Activated CD4-positive, CD25-positive, alpha-beta regulatory T cell treated with anti-CD3 and anti-CD28 coated beads, Interleukin-2, amount 50 U/mL, for 16 hours (primary cell): ENCODE results near the gene EIF4E1B.

Experiments
- DNase-seq: peaks from one replicate; pipeline ENCODE4 v3.0.0-alpha.2; 2020; ENCODE audit warnings: low read depth, low spot score

Gene EIF4E1B

DNA sequence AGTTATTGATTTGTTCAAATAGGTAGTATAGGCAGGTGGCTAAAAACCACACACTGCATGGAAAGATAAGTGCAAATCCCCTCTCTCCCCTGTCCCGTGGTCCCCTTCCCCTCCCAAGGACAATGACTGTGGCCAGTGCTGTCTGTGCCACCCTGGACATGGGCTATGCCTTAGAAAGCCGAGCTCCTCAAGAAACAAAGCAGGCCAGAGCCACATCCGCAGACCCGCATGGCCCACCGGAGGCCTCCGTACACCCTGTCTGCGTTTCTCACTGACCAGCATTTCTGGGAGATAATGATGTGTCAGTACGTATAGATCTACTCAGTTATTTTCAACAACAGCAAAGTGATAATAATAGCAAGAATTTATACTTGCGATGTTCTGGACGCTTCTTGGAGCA lies 33.1 kb downstream of the EIF4E1B start:
- DNase-seq = no peak

DNA sequence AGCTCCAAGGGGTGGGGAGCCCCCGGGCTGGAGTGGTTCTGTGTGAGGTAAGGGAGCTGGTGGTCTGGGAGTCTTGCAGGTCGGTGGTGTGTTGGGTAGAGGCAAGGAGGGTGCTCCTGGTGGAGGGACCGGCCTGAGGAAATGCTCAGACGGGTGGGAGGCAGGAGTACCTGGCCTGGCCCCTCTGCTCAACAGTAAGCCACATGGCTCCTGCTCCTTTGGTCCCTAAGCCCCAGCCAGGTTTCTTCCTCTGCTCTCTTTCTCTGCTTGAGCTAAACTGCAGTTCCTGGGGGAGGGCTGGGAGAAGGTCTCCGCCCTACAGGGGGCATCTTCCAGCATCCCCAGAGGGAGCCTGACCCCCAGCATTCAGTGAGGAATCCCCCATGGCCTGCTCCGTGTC lies 34.0 kb downstream of the EIF4E1B start:
- DNase-seq = no peak

DNA sequence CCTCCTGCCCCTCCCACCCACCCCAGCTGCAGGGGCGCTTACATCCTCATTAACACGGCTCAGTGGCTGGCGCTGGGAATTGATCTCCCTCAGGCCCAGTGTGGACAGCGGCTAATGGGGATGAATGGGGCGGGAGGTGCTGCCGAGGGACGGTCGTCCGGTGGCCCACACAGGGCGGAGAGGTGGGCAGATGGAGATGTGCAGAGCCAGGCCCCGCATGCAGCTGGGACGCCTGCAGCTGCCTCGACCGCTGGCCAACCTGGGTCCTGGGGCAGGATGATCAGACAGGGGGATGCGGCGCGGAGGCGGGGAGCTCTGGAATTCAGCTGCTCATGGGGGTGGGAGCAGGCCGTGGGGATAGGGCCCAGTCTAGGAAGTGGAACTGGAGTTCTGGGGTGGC lies 34.4 kb downstream of the EIF4E1B start:
- DNase-seq = no peak

DNA sequence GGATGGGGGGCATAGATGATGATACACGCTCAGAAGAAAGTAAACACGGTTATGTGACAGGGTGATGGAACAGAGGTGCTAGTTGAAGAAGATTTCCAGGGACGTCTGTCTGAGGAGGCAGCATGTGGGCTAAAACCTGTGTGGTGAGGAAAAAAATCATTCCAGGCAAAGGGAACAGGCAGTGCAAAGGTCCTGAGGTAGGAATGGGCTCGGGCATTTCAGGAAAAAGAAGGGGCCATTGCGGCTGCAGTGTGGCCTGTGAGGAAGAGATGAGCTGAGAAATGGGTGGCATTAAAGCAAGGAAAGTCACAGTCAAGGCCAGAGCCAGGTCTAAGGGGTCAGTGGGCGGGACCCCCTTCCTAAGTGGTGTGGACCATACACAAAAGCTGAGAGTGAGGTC lies 35.0 kb downstream of the EIF4E1B start:
- DNase-seq = no peak

DNA sequence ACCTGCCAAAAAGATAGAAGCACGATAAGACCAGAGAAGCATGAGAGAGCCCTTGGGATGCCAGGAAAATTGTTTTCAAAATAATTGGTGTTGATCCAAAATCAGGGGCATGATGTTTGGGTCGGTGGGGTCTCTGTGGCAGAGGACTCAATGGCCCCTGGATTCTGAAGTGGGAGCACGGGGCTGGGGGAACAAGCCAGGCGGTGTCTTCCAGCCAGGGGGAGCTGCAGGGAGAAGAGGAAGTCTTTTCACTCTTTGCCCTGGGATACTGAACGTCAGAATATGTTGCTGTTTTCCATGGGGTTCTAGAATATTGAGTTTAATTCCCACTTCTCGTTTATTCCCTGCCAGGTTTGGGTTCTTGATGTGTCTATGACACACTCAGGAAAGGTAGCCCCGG lies 37.2 kb downstream of the EIF4E1B start:
- DNase-seq = no peak

DNA sequence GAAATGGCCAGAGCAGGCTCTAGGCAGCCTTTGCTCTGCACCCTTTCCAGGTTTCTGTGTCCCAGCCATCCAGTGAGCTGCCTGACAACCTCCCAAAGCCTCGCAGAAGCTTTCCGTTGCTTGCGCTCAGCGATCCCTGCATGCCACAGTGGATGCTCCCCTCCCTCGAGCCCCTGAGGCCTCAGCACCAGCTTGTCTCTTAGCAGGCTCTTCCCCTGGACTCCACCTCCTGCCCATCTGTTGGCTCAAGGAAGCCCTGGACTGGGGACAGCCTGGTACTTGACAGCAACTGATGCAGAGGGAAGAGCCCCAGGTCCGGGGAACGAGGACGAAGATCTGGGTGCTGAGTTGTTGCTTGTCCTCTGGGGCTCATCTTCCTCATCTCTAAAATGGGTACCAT lies 40.0 kb downstream of the EIF4E1B start:
- no peak for DNase-seq

DNA sequence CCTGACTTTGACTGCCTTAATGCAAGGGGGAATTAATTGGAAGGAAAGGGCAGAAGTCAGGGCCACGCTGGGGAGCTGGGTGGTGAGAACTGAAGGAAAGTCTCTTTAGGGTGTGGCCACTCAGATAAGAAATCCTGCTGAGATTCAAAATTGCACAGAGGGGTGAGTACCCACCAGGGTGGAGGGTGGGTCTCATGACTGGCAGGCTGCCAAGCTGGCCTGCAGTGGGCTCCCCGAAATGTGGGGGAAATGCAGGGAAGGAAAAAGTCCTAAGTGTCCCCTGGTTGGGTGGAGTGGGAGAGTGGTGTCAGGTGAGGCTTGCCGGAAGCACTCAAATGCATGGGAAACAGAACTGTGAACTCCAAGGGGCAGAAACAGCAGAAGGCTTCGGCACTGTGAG lies 40.9 kb downstream of the EIF4E1B start:
- DNase-seq = no peak

DNA sequence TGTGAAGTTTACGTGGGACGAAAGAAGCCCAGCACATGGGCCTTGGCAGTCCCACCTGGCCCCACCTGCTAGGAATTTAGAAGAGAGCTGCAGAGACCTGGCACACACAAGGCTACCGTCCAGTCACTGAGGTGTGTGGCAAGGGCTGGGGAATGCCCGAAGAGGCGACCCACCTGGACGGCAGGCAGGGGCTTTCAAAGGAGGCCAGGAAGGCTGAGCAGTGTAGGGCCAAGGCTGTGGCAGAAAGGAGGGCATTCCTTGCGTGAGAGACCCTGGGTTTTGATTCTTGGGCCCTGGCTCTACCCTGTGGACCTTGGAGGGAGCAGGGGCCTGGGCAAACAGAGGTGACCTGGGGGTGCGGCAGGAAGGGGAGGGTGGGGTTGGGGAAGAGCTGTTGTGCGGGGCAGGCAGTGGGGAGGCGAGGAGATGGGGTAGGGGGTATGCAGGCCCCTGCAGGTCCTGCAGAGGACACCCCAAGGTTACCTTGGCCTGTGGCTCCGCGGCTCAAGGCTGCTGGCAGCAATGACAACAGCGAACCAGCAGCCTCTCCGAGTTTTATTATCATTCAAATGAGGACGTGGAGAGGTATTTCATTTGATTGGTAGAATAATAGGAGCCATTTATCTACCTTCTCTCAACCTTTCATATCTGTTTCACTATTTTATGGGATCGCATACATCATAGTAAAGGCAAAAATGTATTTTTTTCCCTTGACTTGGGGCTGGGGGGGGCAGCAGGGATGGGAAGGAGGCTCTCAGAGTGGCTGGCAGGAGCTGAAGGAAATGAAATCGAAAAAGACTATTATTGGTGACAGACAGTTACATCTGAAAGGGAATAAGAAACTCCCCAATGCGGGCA lies 41.6 kb downstream of the EIF4E1B start:
- DNase-seq = no peak

DNA sequence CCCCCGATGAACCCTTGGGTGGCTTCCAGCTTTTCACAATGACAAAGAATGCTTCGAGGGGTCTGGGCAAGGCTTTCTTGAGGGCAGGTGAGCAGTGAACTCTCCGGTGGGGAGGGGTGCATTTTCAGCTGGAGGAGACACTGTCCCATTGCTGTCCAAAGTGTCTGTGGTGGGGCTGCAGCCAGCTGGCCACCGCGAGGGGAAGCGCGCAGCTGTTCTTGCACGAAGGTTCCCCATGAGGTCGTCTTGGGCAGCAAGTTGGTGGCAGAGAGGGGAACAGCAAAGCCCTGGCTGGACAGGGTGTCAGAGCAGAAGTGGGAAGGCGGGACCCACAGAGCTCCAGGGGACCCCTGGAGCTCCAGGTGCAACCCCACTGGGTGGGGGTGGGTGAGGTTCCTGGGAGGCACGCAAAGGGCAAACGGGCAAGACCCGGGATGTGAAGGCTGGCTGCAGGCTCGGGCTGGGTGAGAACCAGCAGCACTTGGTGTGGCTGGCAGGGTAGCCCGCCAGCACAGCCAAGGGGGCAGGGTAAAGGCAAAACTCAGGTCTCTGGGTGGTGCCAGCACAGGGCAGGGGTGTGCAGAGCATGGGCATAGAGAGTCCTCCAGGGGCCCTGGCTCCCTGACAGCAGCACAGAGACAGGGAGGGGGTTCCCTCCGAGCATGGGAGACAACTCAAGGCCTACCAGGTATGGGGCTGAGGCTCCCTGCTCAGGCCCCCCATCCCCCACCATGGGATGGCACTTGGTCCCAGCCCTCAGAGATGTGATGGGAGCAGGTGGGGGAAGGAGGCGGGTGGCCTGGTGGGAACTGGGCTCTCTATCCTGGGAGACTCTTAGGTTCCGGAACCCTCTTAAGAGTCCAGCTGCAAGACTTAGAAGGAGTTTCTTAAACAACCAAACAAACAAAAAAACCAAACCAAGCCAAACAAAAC lies 43.4 kb downstream of the EIF4E1B start:
- DNase-seq = no peak

DNA sequence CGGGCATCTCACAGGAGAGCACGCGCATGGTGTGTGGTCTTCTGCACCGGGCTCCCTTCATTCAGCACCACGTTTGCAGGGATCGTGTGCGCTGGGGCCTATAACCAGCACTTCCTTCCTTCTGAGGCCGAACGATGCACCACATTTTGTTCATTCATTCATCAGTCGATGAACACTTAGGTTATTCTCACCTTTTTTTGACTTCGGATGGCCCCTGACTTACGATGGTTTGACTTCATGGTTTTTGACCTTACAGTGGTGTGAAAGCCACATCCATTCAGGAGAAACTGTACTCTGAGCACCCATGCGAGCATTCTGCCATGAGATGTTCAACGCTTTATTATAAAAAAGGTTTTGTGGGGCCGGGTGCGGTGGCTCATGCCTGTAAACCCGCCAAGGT lies 44.3 kb downstream of the EIF4E1B start:
- no peak for DNase-seq

DNA sequence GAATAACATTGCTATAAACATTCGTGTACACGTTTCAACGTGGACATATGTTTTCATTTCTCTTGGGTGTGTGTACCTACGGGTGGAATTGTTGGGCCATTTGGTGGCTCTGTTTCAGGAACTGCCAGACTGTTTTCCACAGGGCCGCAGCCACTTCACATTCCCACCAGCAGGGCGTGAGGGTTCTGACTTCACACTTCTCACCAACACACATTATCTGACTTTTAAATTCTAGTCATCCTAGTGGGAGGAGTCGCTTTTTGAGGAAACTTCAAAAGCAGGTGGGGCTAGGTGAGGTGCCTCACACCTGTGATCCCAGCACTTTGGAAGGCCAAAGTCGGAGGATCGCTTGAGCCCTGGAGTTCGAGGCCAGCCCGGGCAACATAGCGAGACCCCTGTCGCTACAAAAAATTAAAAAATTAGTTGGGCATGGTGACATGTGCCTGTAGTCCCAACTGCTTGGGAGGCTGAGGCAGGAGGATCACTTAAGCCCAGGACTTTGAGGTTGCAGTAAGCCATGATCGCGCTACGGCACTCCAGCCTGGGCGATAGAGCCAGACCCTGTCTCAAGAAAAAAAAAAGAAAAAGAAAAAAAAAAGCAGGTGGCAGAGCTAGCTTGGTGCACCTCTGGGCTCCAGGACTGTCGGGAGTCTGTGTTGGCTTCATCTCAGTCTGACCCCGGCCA lies 45.3 kb downstream of the EIF4E1B start:
- DNase-seq = no peak

DNA sequence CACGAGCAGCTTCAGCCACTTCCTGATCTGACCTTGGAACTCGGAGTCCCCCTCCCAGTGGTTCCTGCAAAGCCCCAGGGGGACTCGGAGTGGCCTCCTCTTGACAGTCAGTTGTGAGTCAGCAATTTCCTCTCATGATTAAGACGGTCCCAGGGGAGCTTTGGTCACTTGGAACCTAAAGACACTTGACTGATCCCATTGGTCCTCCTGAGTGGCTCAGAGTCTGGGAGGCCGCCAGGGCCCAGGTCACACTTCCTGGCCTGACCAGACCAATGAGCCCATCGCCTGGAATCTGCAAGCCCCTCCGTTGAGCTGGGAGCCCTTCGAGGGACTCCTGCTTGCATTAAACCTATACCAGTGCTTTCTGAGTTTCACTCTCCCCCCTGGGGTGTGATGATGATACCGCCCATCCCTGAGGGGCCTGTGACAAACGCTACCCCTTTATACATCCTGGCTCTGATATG lies 45.9 kb downstream of the EIF4E1B start:
- DNase-seq = no peak

DNA sequence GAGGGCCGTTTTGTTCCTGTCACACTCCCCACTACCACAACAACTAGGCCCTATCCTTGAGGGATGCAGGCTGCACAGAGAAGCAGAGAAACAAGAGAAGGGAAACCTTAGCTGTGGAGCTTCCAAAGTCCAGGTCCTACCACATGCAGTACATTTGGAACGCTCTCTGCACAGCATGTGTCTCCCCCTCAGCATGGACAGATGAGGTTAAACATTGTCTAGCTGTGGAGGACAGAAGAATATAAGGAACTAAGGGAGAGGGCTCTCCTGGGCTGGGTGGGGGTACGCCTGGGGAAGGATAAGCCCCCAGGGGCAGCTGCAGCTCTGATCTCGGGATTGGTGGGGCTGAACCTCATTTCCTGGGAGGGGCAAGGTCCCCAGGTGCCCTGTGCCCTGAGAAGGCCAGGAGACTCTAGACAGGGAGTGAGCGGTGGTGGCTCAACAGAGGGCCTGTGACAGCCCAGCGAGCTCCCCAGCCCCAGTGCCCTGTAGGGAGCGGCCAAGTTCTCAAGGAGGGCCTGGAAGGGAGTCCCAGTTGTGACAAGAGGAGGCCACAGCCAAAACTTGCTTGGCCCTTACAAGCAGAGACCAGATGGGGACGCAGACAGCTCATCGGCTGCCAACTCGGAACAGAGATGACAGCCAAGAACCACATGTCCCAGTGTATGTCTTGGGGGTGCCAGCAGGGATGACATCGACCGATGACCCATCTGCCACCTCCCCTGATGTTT lies 46.9 kb downstream of the EIF4E1B start:
- DNase-seq = no peak

DNA sequence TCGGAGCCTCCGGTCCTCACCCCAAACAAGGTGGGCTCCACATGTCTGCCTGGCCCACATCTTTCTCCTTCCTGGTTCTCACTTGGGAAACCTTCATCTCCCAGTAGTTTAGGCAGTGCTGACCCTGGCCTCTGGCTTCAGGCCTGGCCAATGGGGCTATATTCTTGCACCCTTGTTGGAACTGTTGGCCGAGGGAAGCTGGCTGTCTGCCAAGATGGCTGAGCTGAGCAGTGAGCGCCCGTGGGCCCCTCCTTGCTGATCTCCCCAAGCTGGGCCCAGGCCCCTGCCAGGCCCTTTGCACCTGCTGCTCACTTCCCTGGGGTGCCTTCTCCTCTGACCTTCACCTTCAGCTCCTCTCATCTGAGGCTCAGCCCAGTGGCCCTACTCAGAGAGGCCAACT lies 48.1 kb downstream of the EIF4E1B start:
- DNase-seq = no peak

DNA sequence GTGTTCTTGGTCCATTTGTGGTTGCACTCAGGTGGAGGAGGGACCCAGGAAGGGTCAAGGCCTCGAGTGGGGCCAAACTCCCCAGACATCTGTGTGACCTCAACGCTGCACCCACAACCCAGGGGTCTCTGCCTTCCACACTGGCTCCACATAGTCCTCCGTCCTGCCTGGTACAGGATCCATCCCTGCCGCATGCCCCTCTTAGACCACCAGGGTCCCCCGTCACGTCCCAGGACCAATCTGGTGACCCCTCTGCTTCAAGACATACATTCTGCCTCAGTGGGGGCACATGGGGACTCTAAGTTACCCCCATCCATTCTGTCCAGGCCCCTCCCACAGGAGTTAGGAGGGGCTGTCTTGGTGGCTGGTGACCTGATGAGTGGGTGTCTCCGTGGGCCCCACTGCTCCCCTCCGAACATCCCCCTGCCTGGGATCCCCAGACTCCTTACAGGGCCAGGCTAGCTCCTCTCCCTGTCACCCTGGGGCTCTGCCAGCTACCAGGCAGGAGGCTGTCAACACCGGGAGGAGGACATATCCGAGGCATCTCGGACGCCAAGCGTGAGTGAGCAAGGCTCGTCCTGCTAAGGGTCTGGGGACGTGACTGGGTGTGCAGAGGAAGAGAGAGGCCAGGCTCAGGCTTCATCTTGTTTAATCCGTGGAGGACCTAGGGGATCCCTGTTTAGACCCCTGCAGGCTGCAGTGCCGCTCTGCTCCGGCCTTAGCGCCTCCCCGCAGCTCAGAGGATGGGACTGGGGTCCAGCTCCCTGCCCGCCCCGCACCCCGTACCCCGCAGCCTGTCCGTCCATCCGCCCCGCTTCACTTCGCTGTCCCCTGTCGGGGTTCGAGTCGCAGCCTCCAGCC lies 49.1 kb downstream of the EIF4E1B start:
- no peak for DNase-seq

DNA sequence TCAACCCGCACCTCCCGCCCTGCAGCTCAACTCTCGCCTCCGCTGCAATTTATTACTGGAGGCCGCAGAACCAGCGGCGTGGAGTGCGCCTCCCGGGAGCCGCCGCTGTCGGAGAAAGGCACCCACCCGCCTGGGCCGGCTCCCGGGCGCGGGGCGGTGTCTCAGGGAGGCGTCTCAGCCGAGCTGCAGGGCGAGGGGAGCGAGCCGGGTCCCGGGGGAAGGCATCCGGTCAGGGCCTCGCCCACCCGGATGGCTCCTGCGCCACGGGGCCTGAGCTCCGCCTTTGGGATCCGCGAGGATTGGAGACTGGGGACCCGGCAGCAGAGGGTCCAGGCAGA lies 49.7 kb downstream of the EIF4E1B start:
- DNase-seq = no peak

DNA sequence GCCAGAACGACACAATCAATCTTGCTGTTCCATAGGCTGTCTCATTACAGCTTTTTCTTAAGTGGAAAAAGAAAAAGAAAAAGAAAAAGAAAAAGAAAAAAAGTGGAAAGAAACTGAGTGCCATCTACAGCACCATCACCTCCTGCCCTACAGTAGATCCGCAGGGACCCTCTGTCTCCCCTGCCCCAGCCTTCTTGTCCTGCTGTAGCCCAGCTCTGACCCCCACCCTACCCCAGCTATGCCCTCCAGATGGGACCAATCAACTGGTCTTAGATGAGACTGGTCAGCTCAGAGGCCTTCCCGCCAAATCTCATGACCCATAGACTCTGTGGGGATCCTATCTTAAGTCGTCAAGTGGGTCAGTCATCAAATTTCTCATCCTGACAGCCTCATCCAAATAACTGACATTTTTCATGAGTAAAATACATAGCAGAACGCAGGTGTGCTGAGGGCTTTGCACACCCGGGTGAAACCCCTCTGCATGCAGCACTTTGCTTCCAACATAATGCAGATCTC lies 51.6 kb downstream of the EIF4E1B start:
- DNase-seq = no peak

DNA sequence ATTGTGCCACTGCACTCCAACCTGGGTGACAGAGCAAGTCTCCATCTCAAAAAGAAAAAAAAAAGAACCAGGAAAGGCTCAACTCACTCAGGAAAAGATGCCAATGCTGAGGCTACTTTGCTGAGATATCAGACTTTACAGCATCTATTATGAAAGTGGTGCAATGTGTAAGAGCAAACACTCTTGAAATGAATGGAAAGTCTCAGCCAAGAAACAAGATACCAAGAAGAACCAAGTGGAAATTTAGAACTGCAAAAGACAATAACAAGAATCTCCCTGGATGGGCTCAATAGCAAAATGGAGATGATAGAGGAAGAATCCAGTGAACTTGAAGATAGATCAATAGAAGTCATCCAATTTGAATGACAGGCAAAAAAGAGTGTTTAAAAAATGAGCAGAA lies 54.5 kb downstream of the EIF4E1B start:
- no peak for DNase-seq

DNA sequence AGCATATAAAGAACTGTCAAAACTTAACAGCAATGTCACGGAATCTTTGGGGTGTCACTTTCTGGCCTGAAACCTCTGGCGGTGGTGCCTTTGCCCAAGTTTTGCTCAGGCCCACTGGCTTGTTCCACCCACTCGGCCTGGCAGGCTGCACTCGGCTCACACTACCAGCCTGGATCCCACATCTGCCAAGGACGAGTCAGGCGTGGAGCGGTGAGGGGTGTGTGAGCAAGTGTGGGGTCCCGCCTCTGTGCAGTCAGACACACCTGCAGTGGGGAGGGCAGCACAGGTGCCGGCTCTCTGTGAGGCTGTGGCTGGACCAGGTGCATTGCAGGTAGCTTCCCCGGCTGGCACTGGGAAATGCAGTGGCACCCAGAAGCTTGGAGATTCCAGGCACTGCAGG lies 56.8 kb downstream of the EIF4E1B start:
- DNase-seq = no peak

DNA sequence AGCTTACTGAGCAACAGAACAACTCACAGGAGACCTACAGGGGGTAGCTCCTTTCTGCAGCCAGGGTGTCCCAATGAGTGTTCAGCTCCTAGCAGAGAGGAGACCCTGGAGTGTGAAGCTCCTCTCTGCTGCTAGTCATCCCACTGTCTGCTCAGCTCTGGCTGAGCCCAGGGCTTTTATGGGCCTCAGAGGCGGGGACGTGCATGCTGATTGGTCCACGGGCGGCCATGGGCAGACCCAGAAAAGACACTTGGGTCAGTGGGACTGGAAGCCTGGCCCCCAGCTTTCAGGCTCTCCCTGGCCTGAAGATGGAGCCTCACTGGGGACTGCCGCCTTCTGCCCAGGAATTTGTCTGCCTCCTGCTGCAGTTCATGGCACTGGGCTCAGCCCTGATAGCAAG lies 57.4 kb downstream of the EIF4E1B start:
- DNase-seq = no peak
